Lung (tissue), 12 donors: ENCODE measurements around the gene PGLYRP3. TPM values are rescaled to one million over a fixed set of nuclear protein-coding genes. Genes with fewer than 3 reads are reported as not detected.
"Not testable (repeated sequence)": the region's sequence is repeated elsewhere in the genome, so short reads cannot be mapped to it uniquely, and the experiment has no call there.

Source experiments
- ATAC-seq: fragments of 200-7000 bp; cut with Tn5 transposase; one replicate; pipeline ENCODE4 v1.9.1; 2020; ENCODE audit warnings: moderate number of reproducible peaks; ENCODE audit not compliant: insufficient read depth, low FRiP score
- DNase-seq, 3 donors: peaks; one replicate each; pipeline ENCODE4 v3.0.0-alpha.2; 2013 to 2017
- H3K27ac ChIP-seq, 2 donors: one replicate each; pipeline ENCODE4 v1.5.1; 2013; ENCODE audit warnings: mild to moderate bottlenecking in 2 of 2, moderate library complexity in 2 of 2, control low read depth in 1 of 2, inconsistent platforms in 1 of 2, low read depth in 1 of 2, low read length in 1 of 2
- H3K27me3 ChIP-seq, 3 donors: one replicate each; pipeline ENCODE4 v1.5.1; 2013; ENCODE audit warnings: low read length in 2 of 3; ENCODE audit not compliant: control insufficient read depth in 3 of 3, insufficient read depth in 3 of 3
- H3K36me3 ChIP-seq, 4 donors: one replicate each; pipeline ENCODE4 v1.5.1; 2013; ENCODE audit warnings: low read length in 4 of 4, mild to moderate bottlenecking in 1 of 4, moderate library complexity in 1 of 4; ENCODE audit not compliant: control insufficient read depth in 4 of 4, insufficient read depth in 4 of 4
- H3K4me1 ChIP-seq, 5 donors: one replicate each; pipeline ENCODE4 v1.5.1; 2013; ENCODE audit warnings: low read length in 5 of 5, mild to moderate bottlenecking in 2 of 5, moderate library complexity in 1 of 5; ENCODE audit not compliant: control insufficient read depth in 5 of 5, insufficient read depth in 5 of 5
- H3K4me3 ChIP-seq: one replicate; pipeline ENCODE4 v1.5.1; 2013; ENCODE audit warnings: mild to moderate bottlenecking, control low read depth, moderate library complexity
- H3K9ac ChIP-seq, 2 donors: one replicate each; pipeline ENCODE4 v1.5.1; 2013; ENCODE audit warnings: low read length in 2 of 2, control low read depth in 1 of 2; ENCODE audit not compliant: insufficient read depth in 1 of 2
- H3K9me3 ChIP-seq, 4 donors: one replicate each; pipeline ENCODE4 v1.5.1; 2013; ENCODE audit warnings: low read length in 3 of 4, mild to moderate bottlenecking in 1 of 4, moderate library complexity in 1 of 4; ENCODE audit not compliant: control insufficient read depth in 4 of 4, insufficient read depth in 3 of 4
- WGBS, 2 donors: extraction: QIAGEN DNeasy Blood & Tissue Kit; methylation state at CpG; one replicate each; pipeline ENCODE4 v1.1.7; 2013; 5-methylcytosine and 5-hydroxymethylcytosine counted together
- polyA plus RNA-seq, 2 donors: library from polyadenylated mRNA; stranded (reverse); fragments of 200-250 nt; gene quantifications; one replicate each; pipeline ENCODE4 v1.2.1, GENCODE V29; 2013
- total RNA-seq, 2 donors: library from RNA; depleted of rRNA in 1 of 2; stranded (reverse); fragments of >200 nt in 1 of 2; gene quantifications; one replicate each; pipeline ENCODE4 v1.2.1, GENCODE V29; 2014 to 2021
- TF ChIP-seq, protein P1 (sequence below): IDR thresholded peaks from 2 replicates; pipeline ENCODE4 v1.5.1; 2012; ENCODE audit warnings: mild to moderate bottlenecking; ENCODE audit errors: control extremely low read depth, extremely low read depth
- donor health status: control.
- donor health status: control.
- donor health status: Bipolar disorder and iron deficiency.
- donor health status: healthy.
- donor health status: DM: yes; HTN: yes; CAD: no.

PGLYRP3 gene
- total and polyA plus RNA-seq, 4 donors, result not detected

DNA sequence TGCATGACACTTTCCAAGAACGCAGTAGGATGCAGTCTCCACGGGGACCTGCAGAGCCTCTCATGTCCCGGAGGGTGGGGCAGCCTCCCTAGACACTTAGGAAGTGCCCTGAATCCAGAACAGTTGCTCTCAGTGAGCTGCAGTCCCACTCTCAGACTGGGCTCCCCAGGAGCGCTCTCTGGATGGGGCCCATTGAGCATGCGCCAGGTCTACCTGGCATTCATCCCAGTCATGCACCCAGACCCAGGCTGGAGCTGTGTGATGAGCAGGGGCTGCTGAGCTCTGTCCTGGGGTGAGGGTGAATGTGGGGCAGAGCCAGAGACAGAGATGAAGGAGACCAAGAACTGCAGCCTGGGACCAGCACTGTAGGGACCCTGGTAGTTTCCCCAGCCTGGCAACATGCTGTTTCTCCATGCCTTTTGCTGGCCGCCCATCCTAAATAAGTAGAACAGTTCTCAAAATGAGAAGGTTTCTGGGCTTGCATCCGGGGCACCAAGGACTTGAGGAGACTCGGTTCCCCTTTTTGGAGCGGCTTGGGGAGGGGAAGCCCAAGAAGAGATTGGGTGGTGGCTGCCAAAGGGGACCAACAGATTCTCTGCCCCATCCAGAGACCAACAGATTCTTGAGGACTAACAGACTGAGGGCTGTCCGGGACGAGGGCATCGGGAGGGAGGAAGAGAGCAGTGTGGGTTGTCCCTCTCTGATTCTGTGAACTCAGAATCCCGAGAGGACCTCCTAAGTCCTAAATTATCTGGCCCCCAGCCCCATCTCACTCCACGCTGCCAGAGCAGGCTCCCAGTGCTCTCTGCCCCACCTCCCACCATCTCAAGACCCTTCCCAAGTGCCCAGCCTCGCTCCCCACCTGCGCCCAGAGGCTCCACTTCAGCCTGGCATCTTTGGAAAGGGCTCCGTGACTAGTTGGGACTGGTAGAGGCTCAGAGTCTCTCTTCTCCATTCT is 36.9 kb upstream of the PGLYRP3 start:
- WGBS, 2 donors, result 62 to 75% methylated on average over 17 of the region's 17 CpGs
- Histone ChIP-seq H3K9ac (no peak overlapping the region), H3K27me3 (peaks cover 0 to 7% (median 0%) of the 10 kb centered on the region in 3 donors), H3K4me1 (peaks cover 0 to 6% (median 0%) of the 10 kb centered on the region in 5 donors), H3K27ac (no peak overlapping the region), H3K9me3 (peaks cover 0 to 2% (median 0%) of the 10 kb centered on the region in 4 donors), H3K4me3 (no peak overlapping the region), H3K36me3 (no peaks in the 10 kb centered on the region)
- TF ChIP-seq, protein P1, sequence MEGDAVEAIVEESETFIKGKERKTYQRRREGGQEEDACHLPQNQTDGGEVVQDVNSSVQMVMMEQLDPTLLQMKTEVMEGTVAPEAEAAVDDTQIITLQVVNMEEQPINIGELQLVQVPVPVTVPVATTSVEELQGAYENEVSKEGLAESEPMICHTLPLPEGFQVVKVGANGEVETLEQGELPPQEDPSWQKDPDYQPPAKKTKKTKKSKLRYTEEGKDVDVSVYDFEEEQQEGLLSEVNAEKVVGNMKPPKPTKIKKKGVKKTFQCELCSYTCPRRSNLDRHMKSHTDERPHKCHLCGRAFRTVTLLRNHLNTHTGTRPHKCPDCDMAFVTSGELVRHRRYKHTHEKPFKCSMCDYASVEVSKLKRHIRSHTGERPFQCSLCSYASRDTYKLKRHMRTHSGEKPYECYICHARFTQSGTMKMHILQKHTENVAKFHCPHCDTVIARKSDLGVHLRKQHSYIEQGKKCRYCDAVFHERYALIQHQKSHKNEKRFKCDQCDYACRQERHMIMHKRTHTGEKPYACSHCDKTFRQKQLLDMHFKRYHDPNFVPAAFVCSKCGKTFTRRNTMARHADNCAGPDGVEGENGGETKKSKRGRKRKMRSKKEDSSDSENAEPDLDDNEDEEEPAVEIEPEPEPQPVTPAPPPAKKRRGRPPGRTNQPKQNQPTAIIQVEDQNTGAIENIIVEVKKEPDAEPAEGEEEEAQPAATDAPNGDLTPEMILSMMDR, result no peak
- DNase-seq (no peak), ATAC-seq (no peak)

DNA sequence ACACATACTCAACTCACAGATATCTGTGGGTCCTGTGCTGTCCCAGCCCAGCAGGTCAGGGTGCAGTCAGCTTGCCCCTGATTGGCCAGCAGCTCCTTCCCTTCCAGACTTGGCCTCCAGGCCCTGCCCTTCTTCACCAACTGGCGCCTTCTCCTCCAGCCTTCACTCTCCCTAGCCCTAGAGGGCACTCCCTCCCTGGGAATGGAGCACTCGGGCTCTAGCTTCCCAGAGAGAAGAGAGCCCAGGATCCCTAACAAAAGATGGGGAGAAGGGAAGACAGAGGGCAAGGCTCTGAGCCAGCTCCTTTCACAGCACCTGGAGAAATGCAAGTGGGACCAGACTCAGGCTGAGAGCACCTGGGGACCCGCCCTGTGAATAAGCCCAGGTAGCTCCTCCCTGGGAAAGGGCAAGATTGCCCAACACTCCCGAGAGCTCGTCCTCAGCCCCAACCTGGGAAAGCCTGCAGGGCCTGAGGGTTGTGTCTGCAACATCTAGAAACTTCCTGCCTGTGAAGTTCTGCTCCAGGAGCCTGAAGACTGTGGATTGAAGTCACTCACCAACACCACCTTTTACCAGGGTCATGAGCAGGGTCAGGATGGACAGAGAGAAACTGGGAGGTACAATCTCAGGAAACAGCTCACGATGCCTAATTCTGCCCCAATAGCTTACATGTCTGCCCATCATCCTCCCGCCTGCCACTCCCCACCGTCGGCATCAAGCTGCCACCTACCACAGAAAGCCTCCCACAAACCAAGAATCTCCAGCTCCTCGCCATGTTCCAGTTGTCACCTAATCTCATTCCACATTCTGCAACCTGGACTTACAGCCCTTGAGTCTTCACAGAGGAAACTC is 36.0 kb upstream of the PGLYRP3 start, which contains the start of gene PGLYRP4:
TSS of gene PGLYRP4 (minus strand) at position 331 of the 852 bp plus-strand sequence. CDS start 909 bp downstream, outside the sequence.
- WGBS, 2 donors, result 53 to 65% methylated on average over 10 of the region's 10 CpGs
- peaks cover 0 to 2% (median 0%) of the 10 kb centered on the region in 4 donors for H3K9me3 ChIP-seq
- H3K9ac ChIP-seq, result no peak within 1 kb of the TSS
- peaks cover 0 to 11% (median 0%) of the 10 kb centered on the region in 5 donors for H3K4me1 ChIP-seq
- no peak within 1 kb of the TSS for H3K27ac ChIP-seq
- H3K4me3 ChIP-seq, result no peak within 1 kb of the TSS
- DNase-seq (no peak), ATAC-seq (no peak)
- TF ChIP-seq, protein P1, result no peak
- peaks cover 0 to 7% (median 0%) of the 10 kb centered on the region in 3 donors for H3K27me3 ChIP-seq
- no peaks in the 10 kb centered on the region for H3K36me3 ChIP-seq

DNA sequence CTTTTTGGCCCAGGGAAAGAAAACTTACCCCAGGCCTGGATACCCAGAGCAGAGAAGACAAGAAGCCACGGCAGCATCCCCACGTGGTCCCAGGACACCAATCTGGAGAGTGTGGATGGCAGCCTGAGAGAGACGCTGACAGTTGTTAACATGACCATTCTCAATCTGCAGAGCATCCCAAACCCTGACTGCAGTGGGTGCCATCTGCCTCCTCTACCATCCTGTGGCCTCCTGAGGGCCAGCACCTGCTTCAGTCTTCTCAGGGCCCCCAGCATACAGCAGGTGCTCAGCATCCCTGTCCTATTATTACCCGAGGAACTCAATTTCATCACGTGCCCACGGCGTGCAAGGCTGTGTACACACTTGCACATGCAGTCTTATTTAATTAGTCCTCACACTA is 35.1 kb upstream of the PGLYRP3 start:
- 65 to 70% methylated on average over 7 of the region's 7 CpGs for WGBS, 2 donors
- TF ChIP-seq, protein P1, result no peak
- H3K9me3 ChIP-seq, result peaks cover 0 to 2% (median 0%) of the 10 kb centered on the region in 4 donors
- H3K36me3 ChIP-seq, result no peaks in the 10 kb centered on the region
- no peak overlapping the region for H3K9ac ChIP-seq
- H3K4me3 ChIP-seq, result no peak overlapping the region
- peaks cover 0 to 10% (median 0%) of the 10 kb centered on the region in 3 donors for H3K27me3 ChIP-seq
- DNase-seq (no peak), ATAC-seq (no peak)
- peaks cover 0 to 11% (median 0%) of the 10 kb centered on the region in 5 donors for H3K4me1 ChIP-seq
- H3K27ac ChIP-seq, result no peak overlapping the region

DNA sequence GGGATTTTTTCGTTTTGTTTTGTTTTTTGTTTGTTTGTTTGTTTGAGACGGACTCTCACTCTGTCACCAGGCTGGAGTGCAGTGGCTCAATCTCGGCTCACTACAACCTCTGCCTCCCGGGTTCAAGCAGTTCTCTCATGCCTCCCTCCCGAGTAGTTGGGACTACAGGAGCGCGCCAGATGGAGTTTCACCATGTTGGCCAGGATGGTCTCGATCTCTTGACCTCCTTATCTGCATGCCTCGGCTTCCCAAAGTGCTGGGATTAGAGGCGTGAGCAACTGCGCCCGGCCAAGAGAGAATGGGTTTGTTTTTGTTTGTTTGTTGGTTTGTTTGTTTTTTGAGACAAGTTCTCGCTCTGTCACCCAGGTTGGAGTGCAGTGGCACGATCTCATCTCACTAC is 34.3 kb upstream of the PGLYRP3 start:
- ATAC-seq, H3K4me3 ChIP-seq, H3K9ac ChIP-seq, H3K27ac ChIP-seq, H3K9me3 ChIP-seq, H3K36me3 ChIP-seq, DNase-seq: not testable (repeated sequence)
- Histone ChIP-seq H3K4me1 (peaks cover 0 to 11% (median 0%) of the 10 kb centered on the region in 5 donors), H3K27me3 (peaks cover 0 to 10% (median 0%) of the 10 kb centered on the region in 3 donors)
- 68 to 79% methylated on average over 14 of the region's 14 CpGs for WGBS, 2 donors
